Activated gamma-delta T cell (primary cell): Measurements from ENCODE around the gene UNC13D.

ENCODE experiments used
- DNase-seq: peaks from one replicate; lab custom pipeline; 2025; lab: John Stamatoyannopoulos, UW

Gene UNC13D

DNA sequence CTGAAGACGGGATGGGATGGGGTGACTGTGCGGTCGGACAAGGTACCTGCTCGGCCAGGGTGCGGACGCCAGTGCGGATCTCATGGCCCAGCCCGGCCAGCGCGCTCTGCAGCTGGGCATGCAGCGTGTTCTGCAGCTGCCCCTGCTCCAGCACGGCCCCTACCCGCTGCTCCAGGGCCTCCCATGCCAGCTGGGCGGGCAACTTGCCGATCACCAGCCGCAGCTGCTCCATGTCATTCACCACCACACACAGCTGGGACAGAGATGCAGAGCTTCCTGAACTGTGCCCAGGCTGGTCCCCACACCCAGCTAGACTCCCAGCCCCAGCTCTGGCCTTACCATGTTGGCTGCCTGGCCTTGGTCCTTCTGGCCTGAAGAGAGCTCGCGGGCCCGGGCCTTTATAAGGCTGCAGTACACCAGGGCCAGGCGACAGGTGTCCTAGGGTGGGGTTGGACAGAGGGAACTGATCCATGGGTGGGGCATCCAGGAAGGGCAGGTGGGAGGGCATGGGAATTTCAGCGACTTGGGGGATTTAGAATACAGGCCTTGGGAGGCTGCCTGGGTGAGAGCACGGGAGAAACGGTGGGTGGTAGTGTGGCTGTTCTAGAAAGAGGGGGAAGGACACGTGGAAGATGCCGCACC, 9.8 kb downstream of the UNC13D start:
- no peak for DNase-seq

GRCh38 chr17:75832652-75833400, 11.4 kb downstream of the UNC13D start:
- DNase-seq = no peak

GRCh38 chr17:75832164-75832651, 12.0 kb downstream of the UNC13D start:
- DNase-seq = no peak

GRCh38 chr17:75831032-75831571, 13.1 kb downstream of the UNC13D start:
- no peak for DNase-seq

DNA sequence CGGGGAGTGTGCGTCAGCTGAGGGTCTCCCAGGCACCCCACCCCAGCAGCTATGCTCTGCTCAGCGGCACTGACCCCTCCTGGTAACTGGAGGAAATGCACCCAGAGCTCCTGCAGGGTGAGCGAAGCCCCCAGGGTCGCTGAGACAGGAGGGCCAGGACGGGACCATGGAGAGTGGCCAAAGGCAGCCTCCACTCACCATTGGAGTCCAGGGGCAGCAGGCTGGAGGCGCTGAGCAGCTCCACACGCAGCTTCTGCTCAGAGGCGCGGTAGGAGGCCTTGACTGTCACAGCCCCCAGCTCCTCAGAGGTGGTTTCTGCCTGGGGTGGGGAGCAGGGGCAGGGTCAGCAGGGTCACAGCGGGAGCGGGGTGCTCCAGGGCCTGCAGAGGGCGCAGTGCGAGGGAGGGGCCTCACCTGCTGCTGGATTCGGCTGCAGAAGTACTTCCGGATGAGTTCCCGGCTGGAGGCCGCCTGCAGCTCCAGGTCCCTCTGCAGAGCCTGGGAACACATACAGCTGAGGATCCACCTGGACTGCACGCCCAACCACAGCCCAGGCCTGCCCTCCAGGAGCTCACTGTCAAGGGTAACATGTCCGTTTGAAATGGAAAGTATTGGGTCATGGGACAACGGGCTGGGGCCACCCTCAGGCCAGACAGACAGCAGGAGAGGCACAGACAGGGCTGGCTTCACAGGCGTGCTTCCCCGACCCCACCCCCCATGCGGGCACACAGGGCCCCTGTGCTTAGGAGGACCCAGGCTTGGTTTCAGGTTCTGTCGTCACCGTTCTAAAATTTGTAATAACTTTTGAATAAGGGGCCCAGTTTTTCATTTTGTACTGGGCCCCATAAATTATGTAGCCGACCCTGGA, 13.8 kb downstream of the UNC13D start:
- DNase-seq = no peak

- DNase-seq = no peak
These were observed 14.5 kb downstream of the UNC13D start for GRCh38 chr17:75829747-75830146.

GRCh38 chr17:75828741-75829140, 15.5 kb downstream of the UNC13D start:
- no peak for DNase-seq

- peak; percentile 62 for DNase-seq
These were observed 16.2 kb downstream of the UNC13D start for GRCh38 chr17:75828076-75828400.

- DNase-seq = peak; percentile 67
These were observed 16.7 kb downstream of the UNC13D start for GRCh38 chr17:75827308-75828075.

- DNase-seq = no peak
These were observed 17.5 kb downstream of the UNC13D start for GRCh38 chr17:75826561-75827307.

DNA sequence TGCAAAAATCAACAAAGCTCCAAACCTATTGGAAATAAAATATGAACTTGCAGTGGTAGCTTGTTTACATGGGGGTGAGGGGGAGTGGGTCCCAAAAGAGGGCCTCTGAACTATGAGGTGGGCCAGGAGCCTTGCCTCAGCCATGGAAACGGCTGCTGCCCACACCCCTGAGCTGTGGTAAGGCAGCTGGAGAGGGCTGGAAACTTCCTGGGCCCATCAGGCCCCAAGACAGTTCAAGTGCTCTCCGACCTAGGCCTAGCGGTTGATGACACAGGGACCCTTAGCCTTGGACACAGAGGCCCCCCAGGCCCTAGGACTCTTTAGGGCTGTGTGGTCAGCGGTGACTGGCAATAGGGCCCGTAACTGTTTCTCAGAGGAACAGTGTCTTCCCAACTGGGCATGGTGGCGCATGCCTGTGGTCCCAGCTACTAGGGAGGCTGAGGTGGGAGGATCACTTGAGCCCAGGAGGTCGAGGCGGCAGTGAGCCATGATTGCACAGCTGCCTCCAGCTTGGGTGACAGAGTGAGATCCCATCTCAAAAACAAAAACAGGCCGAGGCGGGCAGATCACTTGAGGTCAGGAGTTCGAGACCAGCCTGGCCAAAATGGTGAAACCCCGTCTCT, 18.3 kb downstream of the UNC13D start:
- no peak for DNase-seq

DNA sequence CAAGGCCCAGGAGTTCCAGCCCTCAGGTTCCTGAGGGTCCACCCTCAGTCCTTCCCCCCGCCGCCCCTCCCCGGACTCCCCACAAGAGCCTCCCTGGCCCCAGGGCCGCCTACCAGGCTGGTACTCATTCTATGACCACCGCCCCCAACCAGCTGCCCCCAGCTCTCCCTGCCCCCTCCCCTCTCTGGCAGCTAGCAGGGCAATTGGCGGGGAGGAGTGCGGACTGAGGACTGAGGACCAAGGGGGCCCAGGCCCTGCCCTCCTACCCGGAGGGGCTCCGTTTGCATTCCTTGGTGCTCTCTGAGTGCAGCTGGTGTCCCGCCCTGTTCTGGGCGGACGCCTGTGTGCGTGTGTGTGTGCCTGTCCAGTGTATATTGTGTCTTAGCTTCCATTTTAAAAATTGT, 19.1 kb downstream of the UNC13D start:
- no peak for DNase-seq

DNA sequence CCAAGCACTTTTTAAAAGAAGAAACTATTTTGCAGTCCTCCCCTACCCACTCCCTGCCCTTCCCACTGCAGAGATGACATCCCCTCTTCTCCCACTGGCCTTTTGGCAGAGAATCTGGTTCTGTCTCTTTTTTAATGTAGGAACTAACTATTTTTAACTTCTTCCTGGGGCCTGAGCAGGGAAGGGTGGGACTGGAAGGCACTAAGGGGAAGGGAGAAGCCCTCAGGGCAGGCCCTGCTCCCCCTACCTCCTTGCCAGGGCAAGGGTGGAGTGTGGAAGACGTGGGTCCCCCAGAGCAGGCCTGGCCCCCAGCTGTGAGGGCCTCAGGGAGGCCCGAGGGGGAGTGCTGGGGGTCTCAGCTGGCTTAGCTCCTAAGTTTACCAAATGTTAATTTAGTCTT, 19.5 kb downstream of the UNC13D start:
- DNase-seq = no peak

GRCh38 chr17:75824050-75824552, 20.1 kb downstream of the UNC13D start:
- DNase-seq = no peak

DNA sequence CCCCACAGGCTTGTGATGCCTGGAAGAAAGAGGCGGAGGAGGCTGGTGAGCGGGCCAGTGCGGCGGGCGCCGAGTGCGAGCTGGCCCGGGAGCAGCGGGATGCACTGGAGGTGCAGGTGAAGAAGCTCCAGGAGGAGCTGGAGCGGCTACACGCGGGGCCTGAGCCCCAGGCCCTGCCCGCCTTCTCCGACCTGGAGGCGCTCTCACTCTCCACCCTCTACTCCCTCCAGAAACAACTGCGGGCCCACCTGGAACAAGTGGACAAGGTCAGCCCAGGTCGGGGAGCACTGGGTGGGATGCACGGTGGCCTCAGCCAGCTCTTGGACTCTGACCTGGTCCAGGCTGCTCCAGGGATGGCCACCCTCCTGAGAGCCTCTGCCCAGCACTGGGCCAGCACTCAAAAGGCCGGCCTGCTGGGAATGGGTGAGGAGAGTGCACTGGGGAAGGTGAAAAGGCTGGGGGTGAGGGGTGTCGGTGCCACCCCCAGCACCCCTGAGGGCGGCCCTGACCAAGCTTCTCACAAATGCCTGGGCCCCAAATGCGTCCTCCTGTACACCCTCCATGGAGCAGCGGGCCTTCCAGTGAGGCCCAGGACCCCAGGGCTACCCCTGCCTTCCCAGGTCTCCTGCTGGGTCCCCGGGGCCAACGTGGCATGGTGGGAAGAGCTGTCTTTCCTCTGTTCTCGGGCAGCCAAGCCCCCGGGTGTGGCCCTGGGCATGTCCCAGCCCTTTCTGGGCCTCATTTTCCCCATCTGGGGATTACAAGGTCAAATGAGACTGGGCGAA, 20.8 kb downstream of the UNC13D start:
- no peak for DNase-seq

- DNase-seq = no peak
These were observed 21.4 kb downstream of the UNC13D start for GRCh38 chr17:75822800-75823166.

- DNase-seq = no peak
These were observed 21.9 kb downstream of the UNC13D start for GRCh38 chr17:75822119-75822799.

- no peak for DNase-seq
These were observed 22.7 kb downstream of the UNC13D start for GRCh38 chr17:75821552-75821951.
